GM19035 (cell line): ENCODE results near the gene PTGER3.
"Not testable (repeated sequence)": the region's sequence is repeated elsewhere in the genome, so short reads cannot be mapped to it uniquely, and the experiment has no call there.

Experiments
- ATAC-seq: cut with Tn5 transposase; IDR thresholded peaks from one replicate; pipeline ENCODE4 v1.9.1; 2021; ENCODE audit not compliant: unreplicated experiment

The PTGER3 gene

GRCh38 chr1:70961374-70961975, 86.1 kb downstream of the PTGER3 start:
- ATAC-seq: no peak

GRCh38 chr1:70948396-70949017, 99.1 kb downstream of the PTGER3 start:
- no peak for ATAC-seq

- no peak for ATAC-seq
Measured at GRCh38 chr1:70947835-70948234, 99.8 kb downstream of the PTGER3 start.

GRCh38 chr1:70945676-70946075, 101.9 kb downstream of the PTGER3 start:
- ATAC-seq: no peak

GRCh38 chr1:70945251-70945650, 102.4 kb downstream of the PTGER3 start:
- ATAC-seq: no peak

- ATAC-seq: no peak
Measured at GRCh38 chr1:70941563-70941962, 106.1 kb downstream of the PTGER3 start.

- ATAC-seq: not testable (repeated sequence)
Measured at GRCh38 chr1:70940398-70940797, 107.2 kb downstream of the PTGER3 start.

- ATAC-seq: no peak
Measured at GRCh38 chr1:70934194-70934961, 113.2 kb downstream of the PTGER3 start.

GRCh38 chr1:70930062-70930461, 117.6 kb downstream of the PTGER3 start:
- ATAC-seq: no peak

GRCh38 chr1:70922196-70922595, 125.4 kb downstream of the PTGER3 start:
- no peak for ATAC-seq
